Right kidney (tissue), 1 donor: ENCODE data around the gene MERTK.
"Not testable (repeated sequence)": the region's sequence is repeated elsewhere in the genome, so short reads cannot be mapped to it uniquely, and the experiment has no call there.

ENCODE experiments used
- DNase-seq: peaks from one replicate; pipeline ENCODE4 v3.0.0-alpha.2; 2016

Gene MERTK

DNA sequence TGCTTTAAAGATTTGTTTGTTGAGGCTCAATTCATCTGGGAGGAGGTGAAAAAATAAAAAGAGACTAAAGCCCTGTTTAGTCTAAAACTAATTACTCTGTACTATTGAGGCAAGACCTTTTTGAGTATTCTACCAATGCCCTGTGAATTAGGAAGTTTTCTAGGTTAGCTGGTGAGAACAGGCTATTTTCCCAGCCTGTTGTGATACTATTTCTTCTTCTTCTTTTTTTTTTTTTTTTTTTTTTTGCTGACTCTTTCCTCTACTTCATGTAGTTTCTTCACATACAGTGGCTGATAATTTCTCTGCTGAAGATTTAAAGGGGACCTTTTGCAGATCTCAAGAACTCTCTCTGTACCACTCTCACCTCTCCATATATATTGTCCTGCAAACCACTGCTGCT, 147.8 kb downstream of the MERTK start:
- no peak for DNase-seq

DNA sequence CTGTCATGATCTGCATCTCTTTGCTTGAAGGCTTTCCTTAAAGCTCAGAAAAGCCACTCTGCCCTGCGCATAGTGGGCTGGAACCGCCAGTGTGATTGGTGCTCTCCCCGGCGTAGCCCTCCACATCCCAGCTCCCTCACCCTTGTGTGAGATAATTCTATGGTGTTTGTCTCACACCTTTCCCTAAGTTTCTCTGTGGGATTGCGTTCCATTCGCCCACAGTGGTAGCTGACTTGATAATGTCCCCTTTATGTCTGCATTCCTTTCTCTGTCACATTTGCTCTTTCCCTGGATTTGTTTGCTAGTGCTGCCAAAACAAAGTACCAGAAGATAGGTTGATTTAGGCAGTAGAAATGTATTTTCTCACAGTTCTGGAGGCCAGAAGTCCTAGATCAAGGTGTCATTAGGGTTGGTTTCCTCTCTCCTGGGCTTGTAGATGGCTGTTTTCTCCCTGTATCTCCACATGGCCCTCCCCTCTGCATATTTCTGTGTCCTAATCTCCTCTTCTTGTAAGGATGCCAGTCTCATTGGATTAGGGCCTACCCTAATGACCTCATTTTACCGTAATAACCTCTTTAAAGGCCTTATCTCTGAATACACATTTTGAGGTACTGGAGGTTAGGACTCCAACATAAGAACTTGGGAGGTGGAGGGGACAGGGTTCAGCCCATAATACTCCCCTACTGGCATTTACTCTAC, 149.3 kb downstream of the MERTK start:
- no peak for DNase-seq

DNA sequence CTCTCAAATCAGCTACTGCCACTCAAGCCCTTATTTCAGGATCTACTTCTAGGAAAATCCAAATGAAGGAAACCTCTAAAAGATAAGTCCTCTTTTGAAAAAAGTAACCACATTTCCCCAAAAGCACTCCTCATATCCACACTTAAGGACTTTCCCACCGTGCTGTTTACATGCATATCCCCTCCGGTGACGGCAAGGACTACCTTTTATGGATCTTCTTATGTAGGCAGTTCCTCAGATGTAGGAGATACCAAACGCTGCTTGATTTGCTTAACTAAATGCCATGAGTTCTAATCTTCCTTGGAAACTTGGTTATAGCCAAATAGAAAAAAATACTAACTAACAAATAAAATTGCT, 149.8 kb downstream of the MERTK start:
- DNase-seq = no peak

DNA sequence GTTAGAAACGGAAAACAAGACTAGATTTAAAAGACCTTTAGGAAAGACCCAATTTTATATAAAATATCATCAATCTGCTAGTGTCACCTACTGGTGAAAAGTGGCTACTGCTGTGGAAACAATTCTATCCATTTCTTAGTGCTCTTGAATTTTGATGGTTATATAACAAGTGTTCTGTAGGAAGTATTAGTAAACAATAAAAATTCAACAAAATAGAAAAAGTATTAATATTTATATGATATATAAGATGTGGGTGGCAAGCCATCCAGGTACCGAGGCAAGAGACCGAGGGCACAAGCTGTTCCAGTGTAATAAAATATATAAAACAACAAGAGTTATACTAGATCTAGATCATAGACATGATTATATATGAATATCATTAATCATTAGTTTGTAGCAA, 150.5 kb downstream of the MERTK start:
- no peak for DNase-seq

DNA sequence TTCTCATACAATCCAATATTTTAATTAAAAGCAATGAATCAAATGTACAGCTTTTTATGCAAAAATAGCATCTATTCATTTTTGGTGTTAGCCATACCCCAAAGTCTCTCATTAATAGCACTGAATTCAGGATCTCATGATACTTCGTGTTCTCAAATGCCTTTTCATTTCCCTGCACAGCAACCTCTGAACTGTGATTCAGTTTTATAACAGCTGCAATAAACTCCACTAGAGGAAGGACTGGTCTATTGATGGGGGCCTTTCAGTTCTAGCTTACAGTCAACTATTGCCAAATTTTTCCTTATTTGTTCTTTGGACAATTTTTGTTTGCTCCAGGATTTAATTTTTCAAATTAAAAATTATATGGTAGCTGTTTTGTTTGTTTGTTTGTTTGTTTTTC, 151.9 kb downstream of the MERTK start:
- DNase-seq = no peak

DNA sequence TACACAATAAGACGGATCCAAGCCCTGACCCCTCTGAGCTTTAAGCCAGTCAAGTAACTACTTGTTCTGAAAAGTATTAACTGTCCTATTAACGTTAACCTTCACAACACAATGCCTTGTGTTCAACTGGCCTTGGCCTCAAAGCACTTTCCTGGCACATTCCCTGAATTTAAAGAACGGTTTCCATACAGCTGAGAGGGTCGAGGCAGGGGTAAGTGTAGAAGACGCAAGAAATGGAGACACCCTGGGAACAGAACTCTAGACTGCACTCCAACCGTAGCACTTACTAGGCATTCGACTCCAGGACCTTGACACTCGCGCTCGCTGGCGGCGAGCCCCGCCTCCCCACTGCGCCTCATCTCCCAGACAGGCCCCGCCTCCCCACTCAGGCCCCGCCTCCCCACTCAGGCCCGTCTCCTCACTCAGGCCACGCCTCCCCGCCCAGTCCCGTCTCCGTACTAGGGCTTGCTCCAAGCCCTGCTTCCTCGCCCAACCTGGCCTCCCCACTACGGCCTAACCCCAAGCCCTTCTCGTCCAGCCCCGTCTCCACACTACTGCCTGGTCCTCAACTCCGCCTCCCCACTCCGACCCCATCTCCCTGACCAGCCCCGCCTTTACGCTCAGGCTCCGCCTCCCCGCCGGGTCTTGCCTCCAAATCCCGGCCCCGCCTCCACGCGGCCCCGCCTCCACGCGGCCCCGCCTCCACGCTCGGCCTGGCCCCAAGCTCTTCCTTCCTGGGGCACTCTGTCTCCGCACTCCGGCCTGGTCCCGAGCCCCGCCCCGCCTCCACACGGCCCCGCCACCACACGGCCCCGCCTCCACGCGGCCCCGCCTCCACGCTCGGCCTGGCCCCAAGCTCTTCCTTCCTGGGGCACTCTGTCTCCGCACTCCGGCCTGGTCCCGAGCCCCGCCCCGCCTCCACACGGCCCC, 155.8 kb downstream of the MERTK start:
- peak; percentile 97 for DNase-seq

DNA sequence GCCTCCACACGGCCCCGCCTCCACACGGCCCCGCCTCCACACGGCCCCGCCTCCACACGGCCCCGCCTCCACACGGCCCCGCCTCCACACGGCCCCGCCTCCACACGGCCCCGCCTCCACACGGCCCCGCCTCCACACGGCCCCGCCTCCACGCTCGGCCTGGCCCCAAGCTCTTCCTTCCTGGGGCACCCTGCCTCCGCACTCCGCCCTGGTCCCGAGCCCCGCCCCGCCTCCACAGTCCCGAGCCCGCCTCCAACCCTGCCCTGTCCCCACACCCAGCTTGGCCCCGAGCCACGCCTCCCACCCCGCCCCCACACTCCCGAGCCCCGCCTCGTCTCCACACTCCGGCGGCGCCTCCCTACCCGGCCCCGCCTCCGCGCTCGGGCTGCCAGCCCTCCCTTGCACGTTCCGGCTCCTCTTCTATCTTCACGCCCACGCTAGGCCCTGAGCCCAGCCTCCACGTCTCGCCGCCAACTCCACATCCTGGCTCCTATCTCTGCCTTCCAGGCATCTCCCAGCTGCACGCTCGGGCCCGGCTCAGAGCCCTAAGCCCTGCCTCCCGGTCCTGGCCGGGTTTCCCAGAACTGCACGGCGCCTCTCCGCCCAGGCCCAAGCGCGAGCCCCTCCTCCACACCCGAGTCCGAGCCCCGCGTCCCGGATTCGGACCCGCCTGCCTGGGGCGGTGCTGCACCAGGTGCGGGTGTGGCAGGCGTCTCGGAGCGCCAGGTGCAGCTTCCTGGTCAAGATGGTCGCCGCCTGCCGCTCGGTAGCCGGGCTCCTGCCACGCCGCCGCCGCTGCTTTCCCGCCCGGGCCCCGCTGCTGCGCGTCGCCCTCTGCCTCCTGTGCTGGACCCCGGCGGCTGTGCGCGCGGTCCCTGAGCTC, 156.7 kb downstream of the MERTK start, which contains the start of gene TMEM87B:
TMEM87B (plus strand) TSS at position 423 of the 883 bp plus-strand sequence; CDS start at position 746, 323 bp downstream.
- DNase-seq = peak; percentile 95

DNA sequence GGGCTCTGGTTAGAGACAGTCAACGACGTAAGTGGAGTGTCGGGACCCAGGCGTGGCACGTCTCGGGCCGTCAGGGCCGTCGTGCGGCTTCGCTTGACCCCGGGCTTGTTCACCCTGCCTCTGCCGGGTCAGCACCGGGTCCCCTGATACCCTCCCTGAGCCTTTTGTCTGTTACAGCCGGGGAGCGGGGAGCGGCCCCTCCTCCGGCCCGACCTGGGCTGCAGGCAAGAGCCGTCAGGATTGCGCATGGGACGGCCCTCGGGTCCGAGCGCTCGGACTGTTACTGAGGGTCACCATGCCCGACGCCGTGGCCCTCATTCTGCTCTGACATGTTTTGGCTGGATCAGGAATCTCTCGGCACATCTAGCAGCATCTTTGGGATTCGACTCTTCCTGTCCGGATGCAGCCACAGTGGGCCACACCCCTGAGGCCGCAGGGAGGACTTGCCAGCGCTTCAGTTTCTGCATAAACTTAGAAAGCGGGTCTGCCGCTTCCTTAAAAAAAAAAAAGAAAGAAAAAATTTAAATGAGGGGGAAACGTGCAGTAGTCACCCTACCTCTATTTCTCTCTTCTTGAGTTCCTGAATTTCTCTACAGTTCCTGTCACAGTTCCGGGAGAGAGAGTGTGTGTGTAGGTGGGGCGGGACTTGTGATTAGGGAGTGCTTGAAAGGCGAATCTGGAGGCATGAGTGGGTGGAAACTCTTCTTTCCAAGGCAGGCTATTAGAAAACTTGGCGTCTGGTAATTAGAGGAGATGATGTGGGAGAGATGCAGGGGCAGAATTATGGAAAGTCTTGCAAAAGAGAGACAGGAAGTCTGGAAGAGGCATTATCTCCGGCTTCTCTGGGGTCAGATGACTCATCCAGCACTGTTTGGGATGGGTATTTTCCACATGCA, 157.6 kb downstream of the MERTK start:
- DNase-seq = peak; percentile 78

DNA sequence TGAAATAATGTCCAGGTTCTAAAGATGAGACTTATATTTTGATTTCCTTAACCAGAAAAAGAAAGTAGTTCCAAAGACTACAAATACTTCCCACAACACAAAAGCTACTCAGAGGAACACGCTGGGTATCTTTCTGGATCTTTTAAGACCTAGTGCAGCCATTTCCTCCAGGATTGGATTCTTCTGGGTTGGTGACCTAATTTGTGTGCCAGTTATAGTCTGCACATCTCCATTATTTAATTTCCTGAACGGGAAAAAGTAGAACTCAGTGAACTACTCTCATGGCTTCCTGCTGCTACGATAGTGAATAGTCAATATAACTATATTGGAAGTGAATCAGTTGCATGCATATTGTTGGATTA, 158.2 kb downstream of the MERTK start:
- DNase-seq = no peak

DNA sequence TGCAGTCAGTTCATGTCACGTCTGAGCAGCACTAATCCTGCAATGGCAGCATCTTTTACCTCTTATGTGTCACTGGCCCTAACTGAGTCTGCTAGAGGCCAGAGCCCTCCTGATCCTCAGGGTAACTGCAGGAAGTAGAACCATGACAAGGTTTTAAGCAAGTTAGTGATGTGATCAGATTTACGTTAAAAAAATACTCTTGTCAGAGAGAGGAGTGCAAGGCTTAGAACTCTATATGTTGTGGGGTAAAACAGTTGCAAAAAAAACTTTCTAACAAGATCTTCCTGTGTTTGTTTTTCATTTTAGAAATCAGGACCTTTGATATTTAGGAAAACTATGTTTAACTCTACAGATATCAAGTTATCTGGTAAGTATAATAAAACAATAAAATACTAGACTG, 161.3 kb downstream of the MERTK start:
- no peak for DNase-seq

DNA sequence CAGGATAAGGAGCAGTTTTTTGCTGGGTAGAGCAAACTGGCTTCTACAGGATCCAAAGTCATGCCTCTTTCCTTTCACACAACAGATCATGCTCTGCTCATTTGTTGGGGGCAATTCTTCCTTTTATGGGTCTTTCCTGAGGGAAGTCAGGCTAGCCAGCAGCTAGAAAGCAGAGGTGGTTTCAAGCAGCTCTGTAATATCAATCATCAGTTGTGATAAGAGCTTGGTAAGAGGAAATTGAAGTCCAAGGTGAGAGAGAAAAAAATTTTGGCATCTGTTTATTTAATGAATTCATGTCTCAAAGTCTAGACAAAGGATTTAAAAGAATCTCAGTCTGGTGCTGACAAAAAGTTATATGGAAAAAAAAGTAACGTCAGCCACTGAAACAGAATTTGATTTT, 162.9 kb downstream of the MERTK start:
- DNase-seq = no peak

DNA sequence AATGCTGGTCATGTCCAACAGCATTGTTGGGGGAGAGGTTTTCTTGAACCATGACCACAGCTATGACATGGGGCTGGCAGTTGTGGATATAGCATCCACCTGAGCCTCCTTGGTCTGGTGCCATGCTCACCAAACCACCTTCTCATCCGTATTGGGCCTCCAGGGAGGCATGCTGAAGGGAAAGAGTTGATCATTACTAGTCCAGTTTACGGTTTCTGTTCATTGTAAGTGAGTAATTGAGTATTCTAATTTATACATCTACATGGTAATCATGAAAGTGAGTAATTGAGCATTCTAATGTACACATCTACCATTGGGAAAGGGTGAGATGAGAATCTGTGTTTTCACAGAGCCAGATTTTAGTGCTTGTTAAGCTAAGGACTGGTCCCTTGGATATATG, 163.4 kb downstream of the MERTK start:
- DNase-seq = no peak

DNA sequence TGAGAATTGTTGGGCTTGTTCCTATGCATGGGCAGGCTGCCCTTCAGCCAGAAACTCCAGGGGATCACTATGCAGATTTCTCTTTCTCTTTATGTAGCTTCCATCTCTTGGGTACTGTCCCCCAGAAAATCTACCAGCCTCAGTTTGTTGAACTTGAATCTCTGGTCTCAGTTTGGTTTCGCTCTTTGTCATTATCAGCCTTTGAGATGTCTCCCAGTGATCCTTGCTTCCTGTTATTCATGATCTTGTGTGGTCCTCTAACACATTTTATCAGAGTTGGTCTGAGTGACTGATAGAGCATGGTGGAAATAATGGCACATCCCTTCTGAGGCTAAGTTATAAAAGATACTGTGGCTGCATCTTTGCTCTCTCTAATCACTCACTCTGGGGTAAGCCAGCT, 164.5 kb downstream of the MERTK start:
- DNase-seq = no peak

DNA sequence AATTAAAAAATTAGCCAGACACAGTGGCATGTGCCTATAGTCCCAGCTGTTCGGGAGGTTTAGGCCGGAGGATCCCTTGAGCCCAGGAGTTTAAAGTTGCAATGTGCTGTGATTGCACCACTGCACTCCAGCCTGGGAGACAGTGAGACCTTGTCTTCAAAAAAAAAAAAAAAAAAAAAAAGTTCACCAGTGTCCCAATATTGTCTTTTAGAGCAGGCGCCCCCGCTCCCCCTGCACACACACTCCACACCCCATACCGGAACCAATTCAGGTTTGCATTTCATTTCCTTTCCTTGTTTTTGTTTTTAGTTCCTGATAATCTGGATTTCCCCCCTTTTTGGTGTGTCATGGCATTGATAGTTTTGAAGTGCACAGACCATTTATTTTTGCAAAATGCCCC, 167.1 kb downstream of the MERTK start:
- DNase-seq = no peak

DNA sequence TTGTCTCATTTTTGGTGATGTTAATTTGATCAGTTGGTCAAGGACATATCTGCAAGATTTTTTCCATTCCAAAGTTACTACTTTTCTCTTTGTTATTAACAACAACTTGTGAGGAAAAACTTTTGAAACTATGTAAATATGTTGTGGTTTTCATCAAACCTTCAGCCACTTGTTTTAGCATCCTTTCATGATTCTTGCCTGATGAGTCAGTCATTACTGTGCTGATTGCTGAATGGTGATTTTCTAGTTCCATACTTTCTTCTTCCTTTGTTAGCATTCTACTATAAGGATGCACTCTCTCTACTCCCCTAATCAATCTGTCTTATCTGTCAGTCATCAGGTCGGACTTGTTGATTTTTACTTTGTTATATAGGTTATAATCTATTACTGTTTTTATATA, 167.6 kb downstream of the MERTK start:
- no peak for DNase-seq

DNA sequence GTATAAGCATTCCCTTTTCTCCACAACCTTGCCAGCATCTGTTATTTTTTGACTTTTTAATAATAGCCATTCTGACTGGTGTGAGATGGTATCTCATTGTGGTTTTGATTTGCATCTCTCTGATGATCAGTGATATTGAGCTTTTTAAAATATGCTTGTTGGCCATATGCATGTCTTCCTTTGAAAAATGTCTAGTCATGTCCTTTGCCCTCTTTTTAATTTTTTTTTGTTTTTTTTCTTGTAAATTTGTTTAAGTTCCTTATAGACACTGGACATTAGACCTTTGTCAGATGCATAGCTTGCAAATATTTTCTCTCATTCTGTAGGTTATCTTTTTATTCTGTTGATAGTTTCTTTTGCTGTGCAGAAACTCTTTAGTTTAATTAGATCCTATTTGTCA, 171.4 kb downstream of the MERTK start:
- DNase-seq = not testable (repeated sequence)

DNA sequence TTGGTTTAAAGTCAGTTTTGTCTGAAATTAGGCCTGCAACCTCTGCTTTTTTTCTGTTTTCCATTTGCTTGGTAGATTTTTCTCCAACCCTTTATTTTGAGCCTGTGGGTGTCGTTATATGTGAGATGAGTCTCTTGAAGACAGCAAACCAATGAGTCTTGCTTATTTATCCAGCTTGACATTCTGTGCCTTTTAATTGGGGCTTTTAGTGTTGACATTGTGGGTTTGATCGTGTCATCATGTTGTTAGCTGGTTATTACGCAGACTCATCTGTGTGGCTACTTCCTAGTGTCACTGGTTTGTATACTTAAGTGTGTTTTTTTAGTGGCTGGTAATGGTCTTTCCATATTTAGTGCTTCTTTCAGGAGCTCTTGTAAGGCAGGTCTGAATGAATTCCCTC, 175.5 kb downstream of the MERTK start:
- DNase-seq = no peak

DNA sequence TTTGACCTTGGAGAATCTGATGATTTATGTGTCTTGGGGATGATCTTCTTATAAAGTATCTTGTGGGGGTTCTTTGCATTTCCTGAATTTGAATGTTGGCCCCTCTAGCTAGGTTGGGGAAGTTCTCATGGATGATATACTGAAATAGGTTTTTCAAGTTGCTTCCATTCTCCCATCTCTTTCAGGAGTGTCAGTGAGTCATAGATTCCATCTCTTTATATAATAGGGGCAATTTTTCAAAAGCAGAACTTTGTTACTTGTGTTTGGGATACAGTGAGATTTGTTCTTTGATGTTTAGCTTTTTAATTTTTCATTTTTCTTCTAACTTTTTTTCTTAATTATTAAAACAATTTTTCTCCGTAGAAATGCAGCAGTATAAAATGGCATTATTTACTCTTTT, 176.1 kb downstream of the MERTK start:
- no peak for DNase-seq

DNA sequence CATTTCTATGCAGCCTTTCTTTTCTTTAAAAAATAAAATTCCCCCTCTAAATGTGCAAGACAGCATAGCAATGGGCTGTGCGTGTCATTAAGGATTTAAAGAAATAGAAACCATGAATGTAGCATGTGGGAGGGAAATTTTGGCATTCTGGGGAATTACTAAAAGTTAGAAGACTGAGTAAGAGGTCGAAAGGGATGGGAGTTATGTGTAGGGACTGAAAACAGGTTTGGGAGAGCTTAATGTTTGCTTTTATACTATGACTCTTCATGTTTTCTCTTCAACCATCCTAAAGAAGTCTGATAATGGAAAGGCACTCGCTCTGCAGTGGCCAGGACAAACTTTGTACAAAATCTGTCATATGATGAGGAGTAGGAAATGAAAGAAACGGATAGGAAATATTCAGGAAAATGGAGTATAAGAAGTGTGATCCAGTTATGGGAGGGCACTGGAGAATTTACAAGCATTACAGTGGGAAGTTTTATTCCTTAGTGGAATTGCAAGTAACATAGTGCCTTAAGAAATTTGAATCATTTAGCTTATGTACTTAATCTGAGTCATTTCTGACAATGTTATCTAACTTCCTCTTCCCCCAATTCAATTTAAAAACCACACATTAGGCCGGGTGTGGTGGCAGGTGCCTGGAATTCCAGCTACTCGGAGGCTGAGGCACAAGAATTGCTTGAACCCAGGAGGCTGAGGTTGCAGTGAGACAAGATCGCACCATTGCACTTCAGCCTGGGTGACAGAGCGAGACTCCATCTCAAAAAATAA, 177.3 kb downstream of the MERTK start:
- no peak for DNase-seq

DNA sequence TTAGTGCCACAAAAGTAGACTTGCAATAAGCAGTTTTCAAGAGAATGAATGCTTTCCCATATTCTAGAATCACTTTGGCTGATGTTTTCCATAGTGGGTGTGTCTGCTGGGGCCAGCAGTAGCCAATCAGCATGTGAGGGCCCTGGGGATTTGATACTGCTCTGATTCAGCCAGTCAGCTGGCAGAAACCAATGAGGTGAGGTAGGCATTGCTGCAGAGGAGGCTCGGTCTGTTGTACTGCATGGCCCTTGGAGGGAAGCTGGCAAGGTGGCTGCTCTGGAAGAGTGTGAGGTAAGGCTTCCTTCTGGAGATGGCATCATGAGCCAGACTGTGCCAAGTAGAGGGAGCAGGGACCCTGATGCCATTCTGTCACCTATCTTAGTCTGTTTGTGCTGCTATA, 179.4 kb downstream of the MERTK start:
- no peak for DNase-seq
